ENCODE data around the gene HMGB3.

HMGB3 gene

DNA sequence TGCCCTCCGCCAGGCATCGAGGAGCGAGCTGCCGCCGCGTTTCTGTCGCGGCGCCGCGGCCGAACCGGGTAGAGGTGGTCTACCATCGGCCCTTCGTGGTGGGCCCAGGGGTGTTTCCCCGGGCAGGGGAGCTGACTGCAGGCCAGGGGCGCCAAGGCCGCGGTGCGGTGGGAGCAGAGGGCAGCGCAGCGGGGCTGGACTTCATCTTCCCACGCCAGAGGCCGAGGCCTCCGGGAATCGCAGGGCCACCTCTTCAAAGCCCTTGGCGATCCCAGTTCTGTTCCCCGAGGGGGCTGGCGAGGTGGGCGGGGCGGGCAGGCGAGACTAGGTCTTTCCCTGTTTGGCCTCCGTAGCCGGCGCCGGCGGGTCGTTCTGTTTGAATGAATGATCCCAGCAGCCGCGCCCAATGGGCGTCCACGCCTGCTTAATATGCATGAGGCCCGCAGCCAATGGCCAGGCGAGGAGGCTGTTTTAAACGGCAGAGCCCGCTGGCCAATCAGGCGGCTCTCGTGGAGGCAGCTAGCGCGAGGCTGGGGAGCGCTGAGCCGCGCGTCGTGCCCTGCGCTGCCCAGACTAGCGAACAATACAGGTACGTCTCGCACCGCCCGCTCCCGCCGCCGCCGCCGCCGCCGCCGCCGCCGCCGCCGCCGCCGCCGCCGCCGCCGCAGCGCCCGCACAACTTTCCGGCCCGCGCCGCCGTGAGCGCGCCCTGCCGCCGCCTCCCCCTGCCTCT is at the start of gene HMGB3:
Gene HMGB3, plus strand, starts transcription at position 548 of the 733 bp plus-strand sequence. CDS start 2,265 bp downstream, outside the sequence.
- peak within 1 kb of the TSS; percentile 37 for H3K4me3 ChIP-seq (ENCODE audit: low read depth, low read length)
- H3K36me3 ChIP-seq (ENCODE audit: control insufficient read depth, insufficient read depth, low read length) = no peaks in the 10 kb centered on the region
- H3K4me1 ChIP-seq = no peaks in the 10 kb centered on the region
- peak within 1 kb of the TSS; percentile 72 for H2AFZ ChIP-seq
- peak within 1 kb of the TSS; percentile 47 for H3K4me2 ChIP-seq (ENCODE audit: low read length)
- H3K27ac ChIP-seq = peak within 1 kb of the TSS; percentile 79
- no peak within 1 kb of the TSS for H3K9ac ChIP-seq
- H3K27me3 ChIP-seq (ENCODE audit: control insufficient read depth, insufficient read depth, low read length) = no peaks in the 10 kb centered on the region
- H3K9me3 ChIP-seq (ENCODE audit: control insufficient read depth, low read length) = no peaks in the 10 kb centered on the region
- TF ChIP-seq, protein P1, sequence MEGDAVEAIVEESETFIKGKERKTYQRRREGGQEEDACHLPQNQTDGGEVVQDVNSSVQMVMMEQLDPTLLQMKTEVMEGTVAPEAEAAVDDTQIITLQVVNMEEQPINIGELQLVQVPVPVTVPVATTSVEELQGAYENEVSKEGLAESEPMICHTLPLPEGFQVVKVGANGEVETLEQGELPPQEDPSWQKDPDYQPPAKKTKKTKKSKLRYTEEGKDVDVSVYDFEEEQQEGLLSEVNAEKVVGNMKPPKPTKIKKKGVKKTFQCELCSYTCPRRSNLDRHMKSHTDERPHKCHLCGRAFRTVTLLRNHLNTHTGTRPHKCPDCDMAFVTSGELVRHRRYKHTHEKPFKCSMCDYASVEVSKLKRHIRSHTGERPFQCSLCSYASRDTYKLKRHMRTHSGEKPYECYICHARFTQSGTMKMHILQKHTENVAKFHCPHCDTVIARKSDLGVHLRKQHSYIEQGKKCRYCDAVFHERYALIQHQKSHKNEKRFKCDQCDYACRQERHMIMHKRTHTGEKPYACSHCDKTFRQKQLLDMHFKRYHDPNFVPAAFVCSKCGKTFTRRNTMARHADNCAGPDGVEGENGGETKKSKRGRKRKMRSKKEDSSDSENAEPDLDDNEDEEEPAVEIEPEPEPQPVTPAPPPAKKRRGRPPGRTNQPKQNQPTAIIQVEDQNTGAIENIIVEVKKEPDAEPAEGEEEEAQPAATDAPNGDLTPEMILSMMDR (IDR thresholded peaks at IDR 0.05) = no peak
- no peaks in the 10 kb centered on the region for H3K79me2 ChIP-seq

DNA sequence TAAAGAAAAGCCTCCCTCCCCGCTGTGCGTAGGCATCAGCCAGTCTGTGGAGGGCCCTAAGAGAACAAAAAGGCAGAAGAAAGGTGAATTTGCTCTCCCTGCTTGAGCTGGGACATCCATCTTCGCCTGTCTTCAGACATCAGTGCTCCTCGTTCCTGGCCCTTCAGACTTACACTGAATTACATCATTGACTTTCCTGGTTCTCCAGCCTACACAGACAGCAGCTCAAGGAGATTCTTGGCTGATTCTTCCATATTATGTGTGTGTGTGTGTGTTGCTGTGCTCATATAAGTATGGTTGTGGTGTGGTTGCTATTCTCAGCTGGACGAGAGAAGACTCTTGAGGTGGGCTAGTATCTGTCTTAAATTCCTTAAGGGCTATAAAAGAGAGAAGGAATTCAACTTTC is 49.2 kb upstream of the HMGB3 start:
- H3K4me1 ChIP-seq = no peaks in the 10 kb centered on the region
- peak overlapping the region; percentile 61 for H2AFZ ChIP-seq
- H3K79me2 ChIP-seq = no peaks in the 10 kb centered on the region
- H3K9me3 ChIP-seq (ENCODE audit: control insufficient read depth, low read length) = no peaks in the 10 kb centered on the region
- TF ChIP-seq, protein P1 (IDR thresholded peaks at IDR 0.05) = no peak
- no peaks in the 10 kb centered on the region for H3K36me3 ChIP-seq (ENCODE audit: control insufficient read depth, insufficient read depth, low read length)
- H3K4me3 ChIP-seq (ENCODE audit: low read depth, low read length) = no peak overlapping the region
- no peaks in the 10 kb centered on the region for H3K27me3 ChIP-seq (ENCODE audit: control insufficient read depth, insufficient read depth, low read length)
- no peak overlapping the region for H3K9ac ChIP-seq
- no peak overlapping the region for H3K4me2 ChIP-seq (ENCODE audit: low read length)
- H3K27ac ChIP-seq = no peak overlapping the region

DNA sequence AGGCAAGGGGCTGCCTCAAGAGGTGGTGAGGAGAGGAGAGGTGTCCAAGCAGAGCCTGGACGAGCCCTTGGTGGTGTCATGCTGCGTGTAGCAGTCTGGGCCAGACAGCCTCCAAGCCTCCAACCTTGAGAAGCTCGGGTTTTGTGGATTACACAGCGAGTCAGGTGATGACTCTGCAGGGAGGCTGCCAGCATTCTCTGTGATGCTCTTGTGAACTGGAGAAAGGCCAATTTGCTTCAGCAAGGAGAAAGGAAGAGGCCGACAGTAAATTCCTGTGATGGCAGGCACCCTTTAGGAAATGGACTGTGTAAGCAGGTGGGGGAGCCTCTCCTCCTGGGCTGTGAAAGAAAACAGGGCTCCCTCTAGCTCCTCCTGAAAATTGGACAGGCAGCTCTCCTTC is 48.7 kb upstream of the HMGB3 start:
- Histone ChIP-seq H3K4me1 (no peaks in the 10 kb centered on the region), H3K9me3 (ENCODE audit: control insufficient read depth, low read length) (no peaks in the 10 kb centered on the region), H2AFZ (peak overlapping the region; percentile 61), H3K9ac (no peak overlapping the region), H3K4me2 (ENCODE audit: low read length) (no peak overlapping the region), H3K27me3 (ENCODE audit: control insufficient read depth, insufficient read depth, low read length) (no peaks in the 10 kb centered on the region), H3K4me3 (ENCODE audit: low read depth, low read length) (no peak overlapping the region), H3K36me3 (ENCODE audit: control insufficient read depth, insufficient read depth, low read length) (no peaks in the 10 kb centered on the region), H3K79me2 (no peaks in the 10 kb centered on the region), H3K27ac (no peak overlapping the region)
- TF ChIP-seq, protein P1 (IDR thresholded peaks at IDR 0.05) = no peak

DNA sequence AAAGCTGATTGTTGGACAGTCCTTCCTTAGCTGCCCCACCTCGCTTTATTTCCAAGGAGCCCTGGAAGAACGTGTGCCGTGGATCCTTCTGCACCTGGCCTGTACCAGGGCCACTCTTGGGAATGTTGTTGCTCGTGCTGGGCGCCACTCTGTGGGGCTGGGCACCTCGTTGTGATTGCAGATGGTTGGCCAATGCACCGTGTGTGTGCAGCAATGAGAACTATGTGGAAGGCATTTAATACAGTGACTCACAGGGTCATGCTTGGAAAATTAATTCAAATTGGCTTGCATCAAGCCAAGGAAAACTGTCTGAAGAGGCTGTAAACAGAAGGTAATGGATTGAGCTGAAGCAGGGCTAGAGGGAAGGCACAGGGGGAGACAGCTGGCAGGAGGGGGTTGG is 47.7 kb upstream of the HMGB3 start:
- Histone ChIP-seq H2AFZ (no peak overlapping the region), H3K79me2 (no peaks in the 10 kb centered on the region), H3K4me2 (ENCODE audit: low read length) (no peak overlapping the region), H3K9ac (no peak overlapping the region), H3K36me3 (ENCODE audit: control insufficient read depth, insufficient read depth, low read length) (no peaks in the 10 kb centered on the region), H3K4me3 (ENCODE audit: low read depth, low read length) (no peak overlapping the region), H3K27me3 (ENCODE audit: control insufficient read depth, insufficient read depth, low read length) (no peaks in the 10 kb centered on the region), H3K27ac (no peak overlapping the region), H3K4me1 (no peaks in the 10 kb centered on the region), H3K9me3 (ENCODE audit: control insufficient read depth, low read length) (no peaks in the 10 kb centered on the region)
- TF ChIP-seq, protein P1 (IDR thresholded peaks at IDR 0.05) = no peak

DNA sequence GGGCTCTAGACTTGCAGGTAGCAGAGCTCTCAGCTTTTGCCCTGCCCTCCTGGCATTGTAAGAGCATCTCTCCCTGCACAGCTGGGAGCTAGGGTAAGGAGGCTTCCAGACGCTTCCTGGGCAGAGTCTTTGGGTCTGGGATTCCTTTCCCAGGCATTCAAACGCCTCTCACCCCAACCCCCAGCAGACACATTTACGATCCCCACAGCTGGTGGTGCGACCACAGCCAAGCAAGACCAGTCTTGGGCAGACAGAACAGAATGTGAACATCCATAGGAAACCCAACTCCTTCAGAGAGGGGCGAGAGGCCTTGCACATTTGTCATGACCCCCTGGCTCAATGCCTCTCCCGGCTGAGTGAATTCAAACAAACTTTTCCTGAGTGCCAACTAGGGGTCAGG is 46.6 kb upstream of the HMGB3 start:
- Histone ChIP-seq H3K79me2 (no peaks in the 10 kb centered on the region), H3K27me3 (ENCODE audit: control insufficient read depth, insufficient read depth, low read length) (no peaks in the 10 kb centered on the region), H3K9ac (no peak overlapping the region), H3K27ac (no peak overlapping the region), H2AFZ (no peak overlapping the region), H3K4me1 (no peaks in the 10 kb centered on the region), H3K36me3 (ENCODE audit: control insufficient read depth, insufficient read depth, low read length) (no peaks in the 10 kb centered on the region), H3K9me3 (ENCODE audit: control insufficient read depth, low read length) (no peaks in the 10 kb centered on the region), H3K4me2 (ENCODE audit: low read length) (no peak overlapping the region), H3K4me3 (ENCODE audit: low read depth, low read length) (no peak overlapping the region)
- TF ChIP-seq, protein P1 (IDR thresholded peaks at IDR 0.05) = no peak
